PC-9 (cell line): ENCODE data around the gene DIP2C. TPM values are rescaled to one million over a fixed set of nuclear protein-coding genes. Genes with fewer than 3 reads are reported as not detected.

Source experiments
- BruUV-seq: library from RNA; stranded (reverse); fragments of 400-500 nt; replicated peaks from 2 replicates; lab custom pipeline; 2021; lab: Mats Ljungman, UMichigan
- CTCF ChIA-PET: fragments of 300-600 bp; sonication (Branson Sonifier 250); formaldehyde crosslinking; loops from one replicate; lab custom pipeline; 2022; ENCODE audit warnings: antibody characterized with exemption; lab: Charles Lee
- POLR2A ChIA-PET: fragments of 300-600 bp; sonication (Branson Sonifier 250); formaldehyde crosslinking; loops from one replicate; lab custom pipeline; 2022; ENCODE audit warnings: antibody characterized with exemption; ENCODE audit not compliant: unreplicated experiment; lab: Charles Lee
- DNase-seq, 2 experiments: peaks; one replicate each; pipeline versions ENCODE4 v3.0.0 to v3.0.0-alpha.2; 2015 to 2022; ENCODE audit warnings: mixed read lengths in 1 of 2
- H2AFZ ChIP-seq: fragments of 200-600 bp; sonication (generic); 2 replicates; pipeline ENCODE4 v1.8.1; 2017; ENCODE audit warnings: antibody characterized with exemption
- H3F3A ChIP-seq: fragments of 200-600 bp; sonication (generic); 2 replicates; pipeline ENCODE4 v1.8.1; 2017; ENCODE audit warnings: antibody characterized with exemption, mild to moderate bottlenecking, low read depth; ENCODE audit not compliant: insufficient read depth
- H3K27ac ChIP-seq: fragments of 200-600 bp; sonication (generic); 2 replicates; pipeline ENCODE4 v1.6.1; 2016; ENCODE audit warnings: mixed run types
- H3K27me3 ChIP-seq: fragments of 200-600 bp; sonication (generic); 2 replicates; pipeline ENCODE4 v1.6.1; 2016; ENCODE audit warnings: low read depth, mixed run types; ENCODE audit not compliant: insufficient read depth
- H3K36me3 ChIP-seq: fragments of 200-600 bp; sonication (generic); 2 replicates; pipeline ENCODE4 v1.6.1; 2016; ENCODE audit warnings: low read depth, mixed run types
- H3K4me1 ChIP-seq: fragments of 200-600 bp; sonication (generic); replicated peaks from 2 replicates; pipeline ENCODE4 v1.6.1; 2016; ENCODE audit warnings: mixed run types; ENCODE audit not compliant: insufficient read depth
- H3K4me2 ChIP-seq: fragments of 200-600 bp; sonication (generic); 2 replicates; pipeline ENCODE4 v1.6.1; 2017; ENCODE audit warnings: mixed run types
- H3K4me3 ChIP-seq: fragments of 200-600 bp; sonication (generic); 2 replicates; pipeline ENCODE4 v1.6.1; 2016; ENCODE audit warnings: mixed run types
- H3K79me2 ChIP-seq: fragments of 200-600 bp; sonication (generic); 2 replicates; pipeline ENCODE4 v1.6.1; 2017; ENCODE audit warnings: low read depth, mixed run types
- H3K9me2 ChIP-seq: fragments of 200-600 bp; sonication (generic); 2 replicates; pipeline ENCODE4 v1.8.1; 2017; ENCODE audit warnings: mild to moderate bottlenecking; ENCODE audit not compliant: insufficient read depth
- H3K9me3 ChIP-seq: fragments of 200-600 bp; sonication (generic); 2 replicates; pipeline ENCODE4 v1.8.1; 2016; ENCODE audit warnings: low read depth; ENCODE audit not compliant: insufficient read depth
- H4K20me1 ChIP-seq: fragments of 200-600 bp; sonication (generic); 2 replicates; pipeline ENCODE4 v1.8.1; 2017; ENCODE audit not compliant: insufficient read depth
- CTCF ChIP-seq: fragments of 200-600 bp; sonication (generic); conservative IDR thresholded peaks from 2 replicates; pipeline ENCODE4 v1.6.1; 2017; ENCODE audit warnings: mixed run types, antibody characterized with exemption, mild to moderate bottlenecking, moderate library complexity
- EZH2 ChIP-seq: fragments of 200-600 bp; sonication (generic); IDR thresholded peaks from 2 replicates; pipeline ENCODE4 v1.8.0; 2017; ENCODE audit warnings: antibody characterized with exemption, low read depth
- intact Hi-C: fragments of 100-400 bp; cut with micrococcal nuclease; formaldehyde crosslinking; loops from one replicate; pipeline ENCODE4 v1.10.0; 2022; ENCODE audit not compliant: unreplicated experiment
- total RNA-seq: library from RNA; stranded (reverse); gene quantifications from 2 replicates; pipeline ENCODE4 v1.2.3, GENCODE V29; 2021

Gene DIP2C
- total RNA-seq, 1 experiment from 2014 or later: 0.83 TPM

- no peaks in the 10 kb centered on the region for H3K9me2 ChIP-seq
- CTCF ChIA-PET: no interaction called here
- no peaks in the 10 kb centered on the region for H3K79me2 ChIP-seq
- H2AFZ ChIP-seq: no peak overlapping the region
- H3K4me1 ChIP-seq: no peaks in the 10 kb centered on the region
- H3K4me3 ChIP-seq: no peak overlapping the region
- no peaks in the 10 kb centered on the region for H3K9me3 ChIP-seq
- intact Hi-C loops: no loop called here
- no peak overlapping the region for H3K4me2 ChIP-seq
- H3K36me3 ChIP-seq: no peaks in the 10 kb centered on the region
- POLR2A ChIA-PET: no interaction called here
- TF ChIP-seq CTCF (no peak), EZH2 (no peak)
- DNase-seq: no peak
- peaks cover 57% of the 10 kb centered on the region for H3K27me3 ChIP-seq
- no TSS peak for BruUV-seq
- H3F3A ChIP-seq: no peaks in the 10 kb centered on the region
- no peaks in the 10 kb centered on the region for H4K20me1 ChIP-seq
- no peak overlapping the region for H3K27ac ChIP-seq
Observed at GRCh38 chr10:477620-478019, 211.8 kb downstream of the DIP2C start.

GRCh38 chr10:476455-476780 is 213.1 kb downstream of the DIP2C start:
- Histone ChIP-seq H3K79me2 (no peaks in the 10 kb centered on the region), H3K9me2 (no peaks in the 10 kb centered on the region), H3K36me3 (no peaks in the 10 kb centered on the region), H3K27ac (no peak overlapping the region), H3K9me3 (no peaks in the 10 kb centered on the region), H3K4me3 (no peak overlapping the region), H4K20me1 (no peaks in the 10 kb centered on the region), H3K4me2 (no peak overlapping the region), H3K4me1 (no peaks in the 10 kb centered on the region), H3F3A (no peaks in the 10 kb centered on the region), H2AFZ (no peak overlapping the region), H3K27me3 (peaks cover 62% of the 10 kb centered on the region)
- no TSS peak for BruUV-seq
- TF ChIP-seq CTCF (no peak), EZH2 (no peak)
- intact Hi-C loops: no loop called here
- CTCF ChIA-PET: no interaction called here
- POLR2A ChIA-PET: no interaction called here
- no peak for DNase-seq

DNA sequence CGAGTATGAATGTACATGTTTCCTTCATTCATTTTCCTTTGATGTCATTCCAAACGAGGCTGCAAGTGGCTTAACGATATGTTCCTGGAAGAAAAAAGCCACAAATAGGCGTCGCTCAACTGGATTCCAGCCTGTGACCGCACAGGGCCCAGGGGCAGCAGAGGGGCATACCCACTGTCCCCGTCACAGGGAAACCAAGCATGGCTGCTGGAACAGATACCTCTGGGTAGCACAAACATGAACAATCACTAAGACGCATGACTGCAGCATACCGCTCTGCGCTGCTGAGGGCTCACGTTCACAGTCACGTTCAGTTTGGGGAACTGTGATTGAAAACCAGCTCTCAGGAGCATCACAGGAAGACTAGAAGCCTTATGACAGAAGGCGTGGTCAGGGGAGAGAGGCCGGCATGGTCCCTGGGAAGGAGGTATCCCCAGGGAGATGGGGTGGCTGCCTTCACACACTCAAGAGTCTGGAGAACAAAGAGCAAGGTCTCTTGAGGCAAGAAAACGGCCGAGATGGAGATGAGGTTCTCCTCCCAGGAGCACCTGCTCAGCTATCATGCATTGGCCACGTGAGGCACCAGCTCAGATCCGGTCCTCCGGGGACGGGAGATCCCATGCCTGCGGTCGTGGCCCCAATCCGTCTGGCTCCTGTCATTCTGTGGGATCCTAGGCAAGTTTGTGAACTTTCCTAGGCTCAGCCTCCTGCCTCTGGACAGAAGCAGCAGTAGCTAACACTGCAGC is 213.6 kb downstream of the DIP2C start:
- H2AFZ ChIP-seq: no peak overlapping the region
- H3K4me2 ChIP-seq: no peak overlapping the region
- TF ChIP-seq EZH2: no peak
- no peak for TF ChIP-seq CTCF
- intact Hi-C loops: no loop called here
- no peaks in the 10 kb centered on the region for H3K4me1 ChIP-seq
- no peaks in the 10 kb centered on the region for H3K79me2 ChIP-seq
- no peak overlapping the region for H3K4me3 ChIP-seq
- H4K20me1 ChIP-seq: no peaks in the 10 kb centered on the region
- no peaks in the 10 kb centered on the region for H3K9me2 ChIP-seq
- H3K36me3 ChIP-seq: no peaks in the 10 kb centered on the region
- POLR2A ChIA-PET: no interaction called here
- peaks cover 60% of the 10 kb centered on the region for H3K27me3 ChIP-seq
- no peaks in the 10 kb centered on the region for H3F3A ChIP-seq
- CTCF ChIA-PET: no interaction called here
- H3K27ac ChIP-seq: no peak overlapping the region
- no peaks in the 10 kb centered on the region for H3K9me3 ChIP-seq
- DNase-seq: no peak
- no TSS peak for BruUV-seq
